Kidney (tissue), 14 donors: Measurements from ENCODE around the gene ARHGAP26. TPM values are rescaled to one million over a fixed set of nuclear protein-coding genes. Genes with fewer than 3 reads are reported as not detected.

ENCODE experiments used
- DNase-seq, 5 donors: peaks; one replicate each; pipeline ENCODE4 v3.0.0-alpha.2; 2013 to 2020
- FAIRE-seq: peaks from 2 replicates; lab custom pipeline; 2012; peaks lifted over from hg19 to GRCh38; lab: Jason Lieb, UNC
- H3K27ac ChIP-seq, 2 donors: one replicate each; pipeline ENCODE4 v1.7.0; 2013; ENCODE audit warnings: low read depth in 2 of 2, low read length in 2 of 2, inconsistent platforms in 1 of 2
- H3K27me3 ChIP-seq: one replicate; pipeline ENCODE4 v1.7.1; 2013; ENCODE audit warnings: low read length, inconsistent platforms; ENCODE audit not compliant: control insufficient read depth, insufficient read depth
- H3K36me3 ChIP-seq, 3 donors: one replicate each; pipeline versions ENCODE4 v1.7.0 to v1.7.1; 2013; ENCODE audit warnings: low read length in 3 of 3, control low read depth in 1 of 3, inconsistent platforms in 1 of 3; ENCODE audit not compliant: insufficient read depth in 3 of 3, control insufficient read depth in 2 of 3
- H3K4me1 ChIP-seq, 3 donors: one replicate each; pipeline versions ENCODE4 v1.7.0 to v1.7.1; 2013; ENCODE audit warnings: low read length in 3 of 3, inconsistent platforms in 1 of 3, low read depth in 1 of 3; ENCODE audit not compliant: control insufficient read depth in 2 of 3, insufficient read depth in 2 of 3
- H3K4me3 ChIP-seq, 3 donors: one replicate each; pipeline versions ENCODE4 v1.7.0 to v1.8.1; 2013; ENCODE audit warnings: low read length in 3 of 3, control low read depth in 1 of 3, inconsistent platforms in 1 of 3
- H3K9ac ChIP-seq, 3 donors: one replicate each; pipeline versions ENCODE4 v1.7.0 to v1.7.1; 2013; ENCODE audit warnings: low read length in 3 of 3, control low read depth in 1 of 3, inconsistent platforms in 1 of 3
- H3K9me3 ChIP-seq, 3 donors: one replicate each; pipeline versions ENCODE4 v1.7.0 to v1.7.1; 2013; ENCODE audit warnings: low read length in 3 of 3, control low read depth in 1 of 3, inconsistent platforms in 1 of 3; ENCODE audit not compliant: control insufficient read depth in 2 of 3, insufficient read depth in 1 of 3
- CTCF ChIP-seq: IDR thresholded peaks from 3 replicates; pipeline ENCODE4 v1.5.1; 2012; ENCODE audit warnings: mild to moderate bottlenecking, moderate library complexity, borderline replicate concordance; ENCODE audit not compliant: insufficient read depth; ENCODE audit errors: extremely low read depth
- intact Hi-C: fragments of 100-400 bp; cut with DNase I; formaldehyde crosslinking; loops from one replicate; pipeline ENCODE4 v1.11.1; 2022
- polyA plus RNA-seq: library from polyadenylated mRNA; stranded (reverse); fragments of 350-450 nt; fragmentation: Illumina TruSeq; extraction: RNeasy Lipid Tissue Mini Kit (QIAGEN cat#74804); gene quantifications from one replicate; pipeline ENCODE4 v1.2.3, GENCODE V29; 2014; ENCODE audit warnings: low read depth, low replicate concordance; ENCODE audit not compliant: insufficient read depth
- total RNA-seq: library from RNA; stranded (reverse); fragmentation: NEBNext Ultra II Directional; extraction: Animal tissue kit (Norgen Biotek cat#: 25700); gene quantifications from one replicate; pipeline ENCODE4 v1.2.1, GENCODE V29; 2021
- donor health status: control.
- donor health status: control.
- donor health status: control.
- donor health status: control.
- donor health status: control.
- donor health status: DM: yes; HTN: yes; CAD: no.
- donor health status: Normal renal cell carcinoma (clear cell type).

The ARHGAP26 gene
- total and polyA plus RNA-seq, 2 donors from 2014 or later = 2.5 to 85.7 TPM

GRCh38 chr5:143208781-143209510 is 438.8 kb downstream of the ARHGAP26 start:
- FAIRE-seq (no peak), DNase-seq (no peak)
- no peaks in the 10 kb centered on the region for H3K27me3 ChIP-seq
- no peak for TF ChIP-seq CTCF
- no peaks in the 10 kb centered on the region for H3K9me3 ChIP-seq
- intact Hi-C loops = no loop called here
- H3K36me3 ChIP-seq = no peaks in the 10 kb centered on the region
- no peak overlapping the region for H3K9ac ChIP-seq
- peaks cover 0 to 11% (median 8%) of the 10 kb centered on the region in 3 donors for H3K4me1 ChIP-seq
- no peak overlapping the region for H3K4me3 ChIP-seq
- no peak overlapping the region for H3K27ac ChIP-seq

GRCh38 chr5:143209881-143210395 is 439.8 kb downstream of the ARHGAP26 start:
- Histone ChIP-seq H3K4me1 (peaks cover 0 to 11% (median 8%) of the 10 kb centered on the region in 3 donors), H3K36me3 (no peaks in the 10 kb centered on the region), H3K4me3 (no peak overlapping the region), H3K9me3 (no peaks in the 10 kb centered on the region), H3K27ac (no peak overlapping the region), H3K9ac (no peak overlapping the region), H3K27me3 (no peaks in the 10 kb centered on the region)
- intact Hi-C loops = no loop called here
- TF ChIP-seq CTCF = no peak
- DNase-seq = no peak
- FAIRE-seq = no peak

- Histone ChIP-seq H3K9ac (no peak overlapping the region), H3K9me3 (no peaks in the 10 kb centered on the region), H3K27me3 (no peaks in the 10 kb centered on the region), H3K4me3 (no peak overlapping the region), H3K36me3 (no peaks in the 10 kb centered on the region), H3K27ac (no peak overlapping the region), H3K4me1 (peaks cover 0 to 11% (median 8%) of the 10 kb centered on the region in 3 donors)
- intact Hi-C loops = no loop called here
- no peak for TF ChIP-seq CTCF
- FAIRE-seq (no peak), DNase-seq (no peak)
Measured at GRCh38 chr5:143210576-143210975, 440.4 kb downstream of the ARHGAP26 start.
